A549 (cell line): ENCODE data around the gene MLH3. TPM values are rescaled to one million over a fixed set of nuclear protein-coding genes. Genes with fewer than 3 reads are reported as not detected.

ENCODE experiments used
- ATAC-seq, 2 experiments: fragments of 200-7000 bp in 1 of 2; fragments of >200 bp in 1 of 2; cut with Nextera tagmentation in 1 of 2; cut with Tn5 transposase in 1 of 2; 3 replicates each; pipeline versions ENCODE4 v1.8.0 to v1.9.1; 2018 to 2020; ENCODE audit warnings: mild to moderate bottlenecking in 1 of 2, moderate library complexity in 1 of 2
- CTCF ChIA-PET: fragments of 300-600 bp; sonication (Branson Sonifier 250); formaldehyde crosslinking; extraction: SDS; loops from one replicate; lab custom pipeline; 2021; ENCODE audit warnings: antibody characterized with exemption, inconsistent platforms; lab: Yijun Ruan, JAX
- POLR2A ChIA-PET: fragments of 350-600 bp; formaldehyde crosslinking; extraction: SDS; loops from one replicate; lab custom pipeline; 2021; ENCODE audit warnings: antibody characterized with exemption, inconsistent platforms; lab: Yijun Ruan, JAX
- DNase-seq, 2 experiments: peaks; one replicate each; pipeline versions ENCODE4 v3.0.0 to v3.0.0-alpha.2; 2011 to 2016; ENCODE audit warnings: low read depth in 1 of 2, low spot score in 1 of 2
- FAIRE-seq: peaks from 2 replicates; lab custom pipeline; 2011; peaks lifted over from hg19 to GRCh38; lab: Jason Lieb, UNC
- H3K27ac ChIP-seq, 2 experiments: fragments of >200 bp; sonication (Bioruptor Twin); formaldehyde crosslinking; 3 replicates each; pipeline ENCODE4 v1.5.1; 2016 to 2017
- H3K4me1 ChIP-seq: fragments of >200 bp; sonication (Bioruptor Twin); formaldehyde crosslinking; 3 replicates; pipeline ENCODE4 v1.6.1; 2016
- H3K4me2 ChIP-seq: fragments of >200 bp; sonication (Bioruptor Twin); formaldehyde crosslinking; 3 replicates; pipeline ENCODE4 v1.6.1; 2016
- H3K4me3 ChIP-seq: fragments of >200 bp; sonication (Bioruptor Twin); formaldehyde crosslinking; 3 replicates; pipeline ENCODE4 v1.5.1; 2016
- H3K9me3 ChIP-seq: fragments of >200 bp; sonication (Bioruptor Twin); formaldehyde crosslinking; 3 replicates; pipeline ENCODE4 v1.6.1; 2016
- CBX8 ChIP-seq: fragments of 200-600 bp; sonication (generic); IDR thresholded peaks from 2 replicates; pipeline ENCODE4 v1.6.1; 2016
- CHD4 ChIP-seq: fragments of 200-600 bp; sonication (generic); IDR thresholded peaks from 2 replicates; pipeline ENCODE4 v1.6.1; 2016; ENCODE audit warnings: antibody characterized with exemption, mild to moderate bottlenecking, borderline replicate concordance
- HDAC2 ChIP-seq: fragments of 200-600 bp; sonication (generic); IDR thresholded peaks from 2 replicates; pipeline ENCODE4 v1.6.1; 2016
- HOXB13 ChIP-seq: fragments of 250-450 bp; sonication (Bioruptor Pico); IDR thresholded peaks from 2 replicates; pipeline ENCODE4 v1.5.0; 2020; ENCODE audit warnings: low read depth, mild to moderate bottlenecking, moderate library complexity
- JUN ChIP-seq, 2 experiments: fragments of >200 bp; sonication (Bioruptor Twin); formaldehyde crosslinking; IDR thresholded peaks; 2 replicates in 1 of 2; 3 replicates in 1 of 2; pipeline ENCODE4 v1.6.1; 2016 to 2017
- KDM5A ChIP-seq: fragments of 200-600 bp; sonication (generic); IDR thresholded peaks from 2 replicates; pipeline ENCODE4 v1.6.1; 2016; ENCODE audit warnings: antibody characterized with exemption, mild to moderate bottlenecking
- MAZ ChIP-seq: fragments of 150-350 bp; IDR thresholded peaks from 2 replicates; pipeline ENCODE4 v1.6.1; 2014; ENCODE audit warnings: antibody characterized with exemption, low read depth, low read length, borderline replicate concordance
- NR3C1 ChIP-seq: fragments of >200 bp; sonication (Bioruptor Twin); formaldehyde crosslinking; IDR thresholded peaks from 3 replicates; pipeline ENCODE4 v1.6.1; 2017
- POLR2AphosphoS2 ChIP-seq: conservative IDR thresholded peaks from 2 replicates; pipeline ENCODE4 v1.6.1; 2012; ENCODE audit warnings: low read length, improper control_type of control experiment, inconsistent platforms
- RARB ChIP-seq: fragments of 250-450 bp; sonication (Bioruptor Pico); IDR thresholded peaks from 2 replicates; pipeline ENCODE4 v1.8.0; 2021; ENCODE audit warnings: mild to moderate bottlenecking, moderate library complexity
- TFCP2L1 ChIP-seq: fragments of 250-450 bp; sonication (Bioruptor Pico); IDR thresholded peaks from 2 replicates; pipeline ENCODE4 v1.5.0; 2021; ENCODE audit warnings: mild to moderate bottlenecking
- ZFP36 ChIP-seq: fragments of 450-650 bp; IDR thresholded peaks from 2 replicates; pipeline ENCODE4 v1.6.1; 2014; ENCODE audit warnings: borderline replicate concordance; ENCODE audit not compliant: partially characterized antibody
- WGBS: methylation state at CpG from one replicate; pipeline ENCODE4 v1.1.6; 2017; ENCODE audit errors: missing lambda C conversion rate; 5-methylcytosine and 5-hydroxymethylcytosine counted together
- polyA plus RNA-seq, 4 experiments: library from polyadenylated mRNA; depleted of rRNA in 3 of 4; stranded (reverse); fragments of >200 nt; fragmentation: RNase III in 1 of 4; extraction: RNeasy Plus Mini Kit Qiagen cat#74134 plus additional on column Dnase treatment in 1 of 4; gene quantifications; 2 replicates in 3 of 4; 3 replicates in 1 of 4; pipeline ENCODE4 v1.2.3, GENCODE V29; 2011 to 2017
- TF ChIP-seq, protein P1 (sequence below): fragments of 250-450 bp; sonication (Bioruptor Pico); IDR thresholded peaks from 2 replicates; pipeline ENCODE4 v1.5.0; 2021; ENCODE audit warnings: mild to moderate bottlenecking, moderate library complexity, borderline replicate concordance

MLH3 gene
- polyA plus RNA-seq, 2 of the 4 experiments (the other 2 are of a cell fraction), result 15.2 to 32.3 TPM

DNA sequence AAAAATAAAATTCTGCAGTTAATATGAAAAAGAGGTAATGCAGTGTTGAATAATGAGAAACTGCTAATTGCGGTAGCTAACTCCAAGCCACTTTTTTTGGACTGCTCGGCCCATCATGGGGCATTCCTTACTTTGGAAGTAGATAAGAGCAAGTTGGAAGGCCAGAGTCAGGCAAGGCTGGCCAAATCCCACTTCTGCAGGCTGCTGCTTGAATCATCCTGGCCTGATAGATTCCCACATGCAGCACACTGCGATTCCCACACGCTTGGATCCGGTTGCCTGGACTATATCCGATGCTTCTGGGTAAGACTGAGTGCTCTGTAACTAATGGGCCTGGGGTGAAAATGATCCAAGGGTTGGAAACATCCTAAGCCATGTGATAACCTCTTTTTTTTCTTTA lies 38.0 kb downstream of the MLH3 start (continued):
- TF ChIP-seq POLR2AphosphoS2 (no peak), CBX8 (no peak)
- TF ChIP-seq, all 56 proteins: peak for 0

DNA sequence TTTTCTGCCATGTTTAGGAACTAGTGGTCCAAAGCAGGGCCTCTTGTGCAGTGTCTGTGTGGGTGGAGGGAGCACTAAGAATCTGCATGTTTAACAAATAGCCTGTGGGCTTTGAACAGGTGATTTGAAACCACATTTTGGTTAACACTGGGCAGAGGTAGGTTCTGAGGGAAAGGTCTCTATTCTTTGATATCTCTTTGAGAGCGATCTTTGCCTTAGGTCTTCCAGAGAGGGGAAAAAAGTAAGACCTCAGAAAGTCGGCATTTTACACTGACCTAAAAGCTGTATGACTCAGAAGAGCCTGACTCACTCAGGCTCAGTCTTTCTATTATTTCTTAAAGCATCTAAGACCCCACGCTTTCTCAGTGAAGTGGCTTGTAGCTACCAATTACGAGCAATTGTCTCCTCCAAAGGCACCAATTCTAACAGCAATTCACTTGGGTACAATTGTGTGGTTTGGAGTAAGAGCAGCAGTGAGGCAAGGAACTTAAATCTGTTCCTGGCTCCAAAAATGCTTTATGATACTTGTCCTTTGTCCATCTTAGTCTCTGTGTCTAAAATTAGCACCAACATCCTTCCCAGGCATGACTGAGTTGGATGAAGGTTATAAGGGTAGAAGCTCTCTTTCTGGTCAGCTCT lies 39.8 kb downstream of the MLH3 start:
- no peak overlapping the region for H3K4me3 ChIP-seq
- ATAC-seq (peak; percentile 54 to 55; a peak in 5 of 6 replicates), FAIRE-seq (no peak), DNase-seq (no peak)
- 58% methylated on average over 4 of the region's 4 CpGs for WGBS
- TF ChIP-seq JUN (IDR thresholded peaks at IDR 0.05) (0 out of 5 replicates have a peak, but pooled peaks of 1 of the 2 experiments have one; percentile 24), RARB (CRISPR knock-in tag) (no peak)
- ChIA-PET CTCF (interaction anchor here (2.0 kb wide), 1 partner anchor 66 kb away, joined by 9 read pairs; no protein-coding TSS in a partner anchor), POLR2A (no interaction called here)
- H3K4me2 ChIP-seq, result no peak overlapping the region
- no peaks in the 10 kb centered on the region for H3K9me3 ChIP-seq
- 0 out of 6 replicates have a peak overlapping the region, but pooled peaks of 1 of the 2 experiments have one; percentile 8 for H3K27ac ChIP-seq
- peaks cover 12% of the 10 kb centered on the region; the same call in 2 of the 3 replicates for H3K4me1 ChIP-seq

DNA sequence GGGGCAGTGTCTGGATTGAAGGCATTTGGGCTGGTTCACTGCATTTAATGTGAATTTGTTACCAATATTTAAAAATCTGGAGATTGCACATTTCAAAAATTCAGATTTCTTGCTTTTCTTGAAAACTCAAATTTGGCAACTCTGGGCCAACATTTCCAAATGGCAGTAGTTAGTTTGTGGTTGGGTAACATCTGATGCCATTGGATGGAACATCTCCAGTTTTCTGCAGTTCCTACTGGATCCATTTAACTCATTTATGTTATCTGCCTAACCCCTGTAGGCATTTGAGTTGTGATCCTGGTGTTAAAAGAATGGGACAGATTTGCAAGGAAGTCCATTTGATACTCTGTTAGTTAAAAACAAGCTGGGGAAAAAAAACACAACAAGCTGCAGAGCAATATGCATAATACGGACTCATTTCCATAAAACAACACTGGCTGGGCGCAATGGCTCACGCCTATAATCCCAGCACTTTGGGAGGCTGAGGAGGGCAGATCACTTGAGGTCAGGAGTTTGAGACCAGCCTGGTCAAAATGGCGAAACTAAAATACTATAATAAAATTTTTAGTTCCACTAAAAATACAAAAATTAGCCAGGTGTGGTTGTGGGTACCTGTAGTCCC lies 40.7 kb downstream of the MLH3 start:
- Histone ChIP-seq H3K9me3 (no peaks in the 10 kb centered on the region), H3K4me2 (no peak overlapping the region), H3K4me3 (no peak overlapping the region), H3K4me1 (peaks cover 12% of the 10 kb centered on the region; the same call in 2 of the 3 replicates), H3K27ac (no peak overlapping the region)
- POLR2A ChIA-PET, result no interaction called here
- CTCF ChIA-PET, result interaction anchor here (1.2 to 2.0 kb wide), 2 partner anchors 65 to 150 kb away, joined by 3 to 9 read pairs; no protein-coding TSS in a partner anchor
- no peak for ATAC-seq
- 93% methylated on average over 4 of the region's 4 CpGs for WGBS
- FAIRE-seq, result no peak
- DNase-seq, result no peak
- TF ChIP-seq JUN (IDR thresholded peaks at IDR 0.05) (peak in 1 of 2 experiments; percentile 9; a peak in 1 of 5 replicates), HOXB13 (CRISPR knock-in tag) (no peak)

DNA sequence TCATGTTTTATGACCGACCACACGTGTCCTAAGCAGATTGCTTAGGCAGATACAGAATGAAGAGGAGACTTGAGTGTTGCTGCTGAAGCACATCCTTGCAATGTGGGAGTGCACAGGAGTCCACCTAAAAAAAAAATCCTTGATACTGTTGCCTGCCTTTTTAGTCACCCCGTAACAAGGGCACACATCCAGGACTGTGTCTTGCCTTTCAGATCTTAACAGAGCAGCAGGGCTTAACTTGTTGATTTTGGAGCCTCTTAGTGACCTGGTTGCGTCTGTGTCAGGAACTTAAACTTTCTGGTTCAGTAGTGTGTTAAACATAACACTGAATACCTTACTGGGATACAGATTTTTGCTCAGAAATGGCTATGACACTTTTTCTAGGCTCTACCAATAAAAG lies 42.1 kb downstream of the MLH3 start:
- no peak for FAIRE-seq
- no peak for TF ChIP-seq HOXB13 (CRISPR knock-in tag)
- no peak for TF ChIP-seq ZFP36
- TF ChIP-seq NR3C1, result no peak
- no peak for TF ChIP-seq KDM5A
- no peak for TF ChIP-seq CHD4
- no peak for TF ChIP-seq CBX8
- Histone ChIP-seq H3K4me3 (no peak overlapping the region), H3K27ac (no peak overlapping the region), H3K4me2 (no peak overlapping the region), H3K9me3 (no peaks in the 10 kb centered on the region), H3K4me1 (peaks cover 14% of the 10 kb centered on the region; the same call in 2 of the 3 replicates)
- ChIA-PET CTCF (interaction anchor here (1.0 to 1.9 kb wide), 3 partner anchors 7 to 81 kb away, joined by 3 to 7 read pairs (median 4); no protein-coding TSS in a partner anchor), POLR2A (no interaction called here)
- no peak for ATAC-seq
- 88% methylated on average over 4 of the region's 4 CpGs for WGBS
- no peak for DNase-seq

DNA sequence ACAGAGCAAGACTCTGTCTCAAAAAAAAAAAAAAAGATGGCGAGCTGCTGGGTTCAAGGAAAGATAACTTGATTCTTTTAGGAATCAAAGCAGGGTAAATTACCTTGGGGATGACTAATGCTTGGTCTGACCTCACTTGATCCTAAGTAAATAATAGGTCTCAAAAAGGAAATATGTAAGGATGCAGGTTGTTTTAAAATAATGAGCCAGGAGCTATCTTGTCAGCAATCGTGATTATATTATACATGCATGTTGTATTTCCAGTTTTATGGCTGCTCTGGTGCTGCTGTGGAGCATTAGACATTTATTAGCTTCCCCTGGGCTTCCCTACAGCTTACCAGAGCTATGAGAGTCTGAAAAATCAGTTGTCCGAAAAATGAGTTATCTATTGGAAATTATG lies 45.9 kb downstream of the MLH3 start:
- Histone ChIP-seq H3K9me3 (peaks cover 7% of the 10 kb centered on the region; the same call in 1 of the 3 replicates), H3K4me1 (peaks cover 8% of the 10 kb centered on the region; the same call in 2 of the 3 replicates), H3K4me2 (no peak overlapping the region), H3K4me3 (no peak overlapping the region), H3K27ac (no peak overlapping the region)
- ATAC-seq, result no peak
- no peak for FAIRE-seq
- WGBS, result 94% methylated on average over 3 of the region's 3 CpGs
- ChIA-PET POLR2A (interaction anchor here (0.6 kb wide), 1 partner anchor 283 kb away, joined by 3 read pairs; no protein-coding TSS in a partner anchor), CTCF (interaction anchor here (1.3 to 1.8 kb wide), 2 partner anchors 14 to 60 kb away, joined by 4 to 8 read pairs; no protein-coding TSS in a partner anchor)
- DNase-seq, result no peak
- TF ChIP-seq MAZ (no peak), CBX8 (no peak), NR3C1 (no peak), JUN (IDR thresholded peaks at IDR 0.05) (no peak), HDAC2 (no peak), TFCP2L1 (CRISPR knock-in tag) (no peak)
- TF ChIP-seq, protein P1, sequence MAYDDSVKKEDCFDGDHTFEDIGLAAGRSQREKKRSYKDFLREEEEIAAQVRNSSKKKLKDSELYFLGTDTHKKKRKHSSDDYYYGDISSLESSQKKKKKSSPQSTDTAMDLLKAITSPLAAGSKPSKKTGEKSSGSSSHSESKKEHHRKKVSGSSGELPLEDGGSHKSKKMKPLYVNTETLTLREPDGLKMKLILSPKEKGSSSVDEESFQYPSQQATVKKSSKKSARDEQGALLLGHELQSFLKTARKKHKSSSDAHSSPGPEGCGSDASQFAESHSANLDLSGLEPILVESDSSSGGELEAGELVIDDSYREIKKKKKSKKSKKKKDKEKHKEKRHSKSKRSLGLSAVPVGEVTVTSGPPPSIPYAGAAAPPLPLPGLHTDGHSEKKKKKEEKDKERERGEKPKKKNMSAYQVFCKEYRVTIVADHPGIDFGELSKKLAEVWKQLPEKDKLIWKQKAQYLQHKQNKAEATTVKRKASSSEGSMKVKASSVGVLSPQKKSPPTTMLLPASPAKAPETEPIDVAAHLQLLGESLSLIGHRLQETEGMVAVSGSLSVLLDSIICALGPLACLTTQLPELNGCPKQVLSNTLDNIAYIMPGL (CRISPR knock-in tag), result no peak
